NCI-H1436 (cell line): ENCODE data around the gene XRN1.
"Not testable (repeated sequence)": the region's sequence is repeated elsewhere in the genome, so short reads cannot be mapped to it uniquely, and the experiment has no call there.

Experiments
- DNase-seq: peaks from one replicate; lab custom pipeline; 2025; lab: John Stamatoyannopoulos, UW

Gene XRN1

DNA sequence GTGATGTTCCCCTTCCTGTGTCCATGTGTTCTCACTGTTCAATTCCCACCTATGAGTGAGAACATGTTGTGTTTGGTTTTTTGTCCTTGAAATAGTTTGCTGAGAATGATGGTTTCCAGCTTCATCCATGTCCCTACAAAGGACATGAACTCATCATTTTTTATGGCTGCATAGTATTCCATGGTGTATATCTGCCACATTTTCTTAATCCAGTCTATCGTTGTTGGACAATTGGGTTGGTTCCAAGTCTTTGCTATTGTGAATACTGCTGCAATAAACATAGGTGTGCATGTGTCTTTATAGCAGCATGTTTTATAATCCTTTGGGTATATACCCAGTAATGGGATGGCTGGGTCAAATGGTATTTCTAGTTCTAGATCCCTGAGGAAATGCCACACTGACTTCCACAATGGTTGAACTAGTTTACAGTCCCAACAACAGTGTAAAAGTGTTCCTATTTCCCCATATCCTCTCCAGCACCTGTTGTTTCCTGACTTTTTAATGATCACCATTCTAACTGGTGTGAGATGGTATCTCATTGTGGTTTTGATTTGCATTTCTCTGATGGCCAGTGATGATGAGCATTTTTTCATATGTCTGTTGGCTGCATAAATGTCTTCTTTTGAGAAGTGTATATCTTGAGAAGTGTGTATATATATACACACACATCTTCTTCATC lies 123.4 kb downstream of the XRN1 start:
- not testable (repeated sequence) for DNase-seq

DNA sequence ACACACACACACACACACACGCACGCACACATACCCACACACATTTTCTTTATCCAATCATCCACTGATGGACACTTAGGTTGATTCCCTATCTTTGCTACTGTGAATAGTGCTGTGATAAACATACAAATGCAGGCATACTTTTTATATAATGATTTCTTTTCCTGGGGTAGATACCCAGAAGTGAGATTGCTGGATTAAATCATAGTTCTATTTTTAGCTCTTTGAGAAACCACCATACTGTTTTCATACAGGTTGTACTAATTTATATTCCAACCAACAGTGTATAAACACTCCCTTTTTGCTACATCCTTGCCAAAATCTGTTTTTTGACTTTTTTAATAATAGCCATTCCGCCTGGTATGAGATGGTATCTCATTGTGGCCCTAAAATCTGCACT lies 127.9 kb downstream of the XRN1 start:
- DNase-seq, result no peak

DNA sequence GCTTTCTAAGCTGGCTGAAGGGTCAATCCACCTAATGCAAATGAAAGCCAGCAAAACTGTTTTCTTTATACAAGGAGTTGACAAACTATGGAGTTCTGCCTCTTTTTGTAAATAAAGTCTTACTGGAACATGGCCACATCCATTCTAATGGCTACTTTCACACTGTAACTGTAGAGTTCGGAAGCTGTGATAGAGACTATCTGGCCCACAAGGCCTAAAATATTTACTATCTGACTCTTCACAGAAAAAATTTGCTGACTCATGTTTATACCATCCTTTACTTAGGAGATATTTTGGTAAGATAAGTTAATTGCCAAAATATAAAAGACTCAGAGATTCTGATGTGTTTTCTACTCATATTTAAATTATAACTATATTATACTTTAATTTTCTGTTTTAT lies 128.7 kb downstream of the XRN1 start:
- no peak for DNase-seq

DNA sequence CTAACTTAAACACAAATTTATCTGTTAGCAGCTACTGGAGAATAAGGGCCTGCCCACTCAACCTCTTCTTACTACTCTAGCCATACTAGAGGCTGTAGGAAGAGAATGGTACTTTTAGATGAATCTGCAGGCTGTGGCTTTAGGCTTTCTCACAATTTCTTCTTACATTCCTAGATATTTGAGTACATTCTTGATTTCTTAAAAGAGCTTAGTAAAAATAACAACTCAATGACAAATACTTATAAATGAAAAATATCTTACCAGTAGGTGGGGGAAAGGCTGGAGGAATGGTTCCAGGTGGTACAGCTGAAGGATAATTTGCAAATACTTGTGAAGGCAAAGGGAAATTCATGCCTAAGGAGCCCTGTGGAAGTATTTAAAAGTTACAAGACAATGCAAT lies 129.5 kb downstream of the XRN1 start:
- DNase-seq, result no peak

DNA sequence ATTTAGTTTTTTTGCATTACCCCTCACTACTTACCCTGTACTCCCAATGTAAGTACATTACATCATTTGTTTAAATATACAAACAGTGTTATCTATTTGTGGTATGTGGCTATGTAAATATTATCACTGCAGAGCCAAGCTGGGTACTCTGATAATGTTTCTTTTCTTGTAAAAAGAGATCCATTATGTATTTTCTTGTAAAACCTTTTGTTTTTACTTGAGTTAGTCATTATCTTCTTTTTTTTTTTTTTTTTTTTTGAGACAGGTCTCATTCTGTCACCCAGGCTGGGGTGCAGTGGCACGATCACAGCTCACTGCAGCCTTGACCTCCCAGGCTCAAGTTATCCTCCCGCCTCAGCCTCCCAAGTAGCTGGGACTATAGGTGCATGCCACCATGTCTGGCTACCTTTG lies 131.9 kb downstream of the XRN1 start:
- DNase-seq, result not testable (repeated sequence)

DNA sequence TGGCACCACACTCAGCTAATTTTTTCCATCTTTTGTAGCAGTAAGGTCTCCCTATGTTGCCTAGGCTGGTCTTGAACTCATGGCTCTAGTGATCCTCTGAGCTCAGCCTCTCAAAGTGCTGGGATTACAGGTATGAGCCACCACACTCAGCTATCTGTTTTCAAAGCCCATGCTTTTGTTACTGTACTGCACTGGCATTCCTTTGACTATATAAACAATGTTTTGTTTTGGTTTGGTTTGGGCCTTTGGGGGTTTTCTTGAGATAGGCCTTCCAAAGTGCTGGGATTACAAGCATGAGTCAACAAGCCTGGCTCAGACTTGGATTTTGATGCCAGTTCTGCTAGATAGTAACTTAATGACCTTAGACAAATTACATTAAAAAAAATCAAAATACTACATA lies 132.8 kb downstream of the XRN1 start:
- no peak for DNase-seq

DNA sequence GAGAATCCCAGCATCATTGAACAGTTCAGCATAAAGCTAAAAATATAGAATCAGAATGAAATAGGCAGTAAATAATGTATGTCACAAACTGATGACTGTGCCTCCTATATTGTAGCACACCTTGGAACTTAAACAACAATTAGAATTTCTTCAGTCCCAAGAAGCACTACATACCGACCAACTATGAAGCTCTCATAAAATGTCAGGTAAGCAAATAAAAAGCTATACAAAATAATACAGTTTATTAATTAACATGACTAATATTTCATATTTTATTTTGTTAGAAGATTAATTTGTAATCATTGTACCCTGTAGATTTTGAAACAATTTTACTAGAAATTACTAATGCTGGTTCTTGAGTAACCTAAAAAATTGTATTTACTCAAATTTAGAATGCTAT lies 137.4 kb downstream of the XRN1 start:
- no peak for DNase-seq

DNA sequence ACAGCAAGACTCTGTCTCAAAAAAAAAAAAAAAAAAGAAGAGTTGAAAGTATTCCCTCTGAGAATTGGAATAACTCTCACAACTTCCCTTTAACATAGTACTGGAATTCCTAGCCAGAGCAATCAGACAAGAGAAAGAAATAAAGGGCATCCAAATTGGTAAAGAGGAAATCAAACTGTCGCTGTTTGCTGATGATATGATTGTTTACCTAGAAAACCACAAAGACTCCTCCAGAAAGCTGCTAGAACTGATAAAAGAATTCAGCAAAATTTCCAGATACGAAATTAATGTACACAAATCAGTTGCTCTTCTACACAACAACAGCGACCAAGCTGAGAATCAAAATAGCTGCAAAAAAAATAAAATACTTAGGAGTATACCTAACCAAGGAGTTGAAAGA lies 145.0 kb downstream of the XRN1 start:
- not testable (repeated sequence) for DNase-seq

DNA sequence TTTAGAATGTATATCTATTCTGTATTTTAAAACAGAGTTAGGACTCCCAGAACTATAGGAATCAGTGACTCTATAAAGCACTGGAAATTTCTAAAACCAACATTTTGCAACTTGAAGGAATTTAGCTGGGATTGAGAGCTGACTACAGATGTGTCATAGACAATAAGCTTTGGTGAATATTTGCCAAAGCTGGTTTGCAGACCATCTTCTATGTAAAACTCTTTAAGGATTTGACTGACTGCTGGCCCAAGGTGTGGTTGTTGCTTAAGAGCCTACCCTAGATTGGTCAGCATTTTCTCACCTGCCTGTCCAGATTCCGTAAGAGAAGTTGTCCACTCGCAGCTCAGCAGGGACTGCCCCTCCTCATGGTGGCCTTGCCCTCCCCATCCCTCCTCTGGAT lies 149.2 kb downstream of the XRN1 start:
- DNase-seq, result no peak

DNA sequence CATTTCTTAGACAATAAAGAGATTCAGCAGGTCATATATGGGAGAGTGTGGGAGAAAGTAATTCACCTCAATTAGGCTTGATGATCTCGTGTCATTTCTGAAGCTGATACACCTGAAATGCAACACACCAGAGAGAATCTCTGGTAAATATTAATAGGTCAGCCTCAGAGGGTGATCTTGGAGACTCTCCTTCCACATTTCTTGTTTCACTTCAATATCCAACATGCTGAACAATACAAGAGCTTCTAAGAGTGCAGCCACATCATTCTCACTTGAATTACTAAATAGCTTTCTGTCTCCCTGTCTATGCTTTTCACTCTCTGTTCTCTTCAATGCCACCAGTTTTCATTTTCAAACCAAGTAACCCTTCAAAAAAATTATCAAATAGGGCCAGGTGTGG lies 151.3 kb downstream of the XRN1 start:
- no peak for DNase-seq

DNA sequence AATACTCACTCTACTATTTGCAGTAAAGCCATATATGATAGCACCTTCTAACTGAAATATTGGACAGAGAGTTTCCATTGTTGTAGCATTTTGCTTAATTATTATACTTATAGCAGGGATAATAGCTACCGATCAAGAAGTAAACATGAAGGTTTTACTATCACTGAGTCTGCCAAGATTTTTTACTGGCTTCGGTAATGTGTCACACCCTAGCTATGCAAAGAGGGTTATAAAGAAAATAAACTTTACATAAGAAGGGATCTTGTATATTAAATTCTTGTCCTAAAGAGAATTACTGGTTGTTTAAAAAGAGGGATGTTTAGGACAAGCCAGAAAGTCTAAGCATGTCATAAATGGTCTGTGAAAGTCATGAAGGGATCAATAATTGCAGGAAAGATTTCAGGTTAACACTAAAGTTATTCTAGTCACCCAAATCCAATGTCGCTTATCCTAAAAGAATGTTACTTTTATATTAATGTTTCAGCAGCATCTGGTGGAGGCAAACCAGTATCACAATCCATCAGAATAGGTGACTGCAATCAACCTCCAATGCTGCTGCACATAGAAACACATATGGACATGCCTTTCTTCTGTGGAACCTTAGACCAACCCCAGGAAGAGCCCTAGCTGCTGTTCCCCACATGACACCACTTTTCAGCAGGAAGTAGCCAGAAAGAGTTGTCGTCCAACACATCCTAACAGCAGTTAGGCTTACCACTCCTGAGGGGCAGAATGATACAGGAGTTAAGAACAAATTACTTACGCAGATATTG lies 159.8 kb downstream of the XRN1 start:
- no peak for DNase-seq

DNA sequence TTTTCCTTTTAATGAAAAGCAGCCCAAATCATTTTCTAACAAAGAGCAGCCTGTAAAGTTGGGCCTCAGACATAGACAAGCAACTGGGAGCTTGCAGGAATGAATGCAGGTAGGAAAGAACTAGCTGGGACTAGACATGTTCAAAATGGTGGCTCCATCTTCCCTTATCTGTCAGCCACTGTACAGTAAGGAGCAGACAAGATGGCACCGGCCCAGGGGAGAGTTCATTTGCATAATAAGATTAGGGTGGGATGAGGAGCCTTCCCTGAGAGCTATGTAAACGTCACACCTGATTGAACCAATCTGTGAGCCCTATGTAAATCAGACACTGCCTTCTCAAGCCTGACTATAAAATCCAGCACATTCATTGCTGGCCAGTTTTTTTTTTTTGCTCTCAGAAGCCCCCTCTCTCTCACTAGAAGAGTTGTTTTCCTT lies 162.7 kb downstream of the XRN1 start:
- DNase-seq, result peak; percentile 6

DNA sequence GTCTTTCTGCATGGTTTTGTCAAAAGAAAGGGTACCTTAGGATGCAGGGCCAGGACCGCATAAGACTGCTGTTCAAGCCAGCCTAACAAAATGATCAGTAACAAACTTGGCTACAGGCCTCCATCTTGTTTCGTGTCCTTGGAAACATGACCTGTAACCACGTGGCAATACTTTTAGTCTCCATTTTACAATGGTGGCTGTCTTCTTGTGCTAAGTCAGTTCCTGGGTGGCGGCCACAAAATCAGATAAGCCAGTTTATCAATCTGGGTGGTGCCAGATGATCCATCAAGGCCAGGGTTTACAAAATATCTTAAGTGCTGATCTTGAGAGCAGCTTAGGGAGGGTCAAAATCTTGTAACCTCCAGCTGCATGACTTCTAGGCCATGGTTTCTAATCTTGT lies 165.3 kb downstream of the XRN1 start:
- DNase-seq, result no peak

DNA sequence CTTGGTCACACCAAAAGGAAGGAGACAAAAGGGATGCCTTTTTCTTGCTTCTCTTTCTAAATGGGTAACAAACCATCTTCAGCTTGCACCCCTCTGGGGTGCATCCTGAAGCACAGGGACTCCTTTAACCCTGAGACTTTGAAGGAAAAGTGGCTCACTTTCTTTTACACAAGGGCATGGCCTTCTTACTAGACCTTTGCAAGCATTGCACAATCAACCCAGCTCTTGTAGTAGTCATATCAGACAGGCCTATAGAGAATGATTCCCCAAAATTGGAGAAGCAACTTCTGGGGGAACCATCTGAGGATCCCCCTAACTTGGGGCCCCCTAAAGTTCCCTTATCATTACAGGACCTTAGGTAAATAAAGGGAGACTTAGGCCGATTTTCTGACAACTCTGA lies 166.4 kb downstream of the XRN1 start:
- DNase-seq, result no peak

DNA sequence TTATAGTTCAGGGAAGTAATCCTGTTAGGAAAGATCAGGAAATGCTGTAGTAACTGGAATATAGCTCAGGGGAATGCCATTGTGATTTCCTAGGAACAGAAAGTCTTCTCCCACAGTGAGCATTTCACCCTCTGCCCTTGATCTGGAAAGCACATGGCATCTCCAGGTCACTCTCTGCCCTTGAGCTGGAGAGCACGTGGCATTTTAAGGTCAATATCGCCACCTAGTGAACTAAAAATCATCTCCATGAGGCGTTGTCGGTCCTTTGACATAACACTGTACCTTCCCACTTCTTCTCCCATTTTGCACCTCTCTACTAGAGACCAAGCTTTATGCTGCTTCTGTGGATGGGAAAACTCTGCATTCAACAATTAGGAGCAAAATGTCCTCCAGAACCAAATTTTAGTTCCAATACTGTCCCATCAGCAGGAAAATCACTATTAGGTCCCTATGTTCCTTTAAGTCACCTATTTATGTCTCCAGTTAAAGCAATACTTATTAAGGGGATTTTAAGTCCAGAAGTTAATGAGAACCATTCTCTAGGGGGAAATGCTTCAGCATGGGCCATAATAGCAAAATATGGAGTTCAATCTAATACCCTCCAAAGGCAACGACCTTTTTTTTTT lies 167.8 kb downstream of the XRN1 start:
- DNase-seq, result peak; percentile 63

DNA sequence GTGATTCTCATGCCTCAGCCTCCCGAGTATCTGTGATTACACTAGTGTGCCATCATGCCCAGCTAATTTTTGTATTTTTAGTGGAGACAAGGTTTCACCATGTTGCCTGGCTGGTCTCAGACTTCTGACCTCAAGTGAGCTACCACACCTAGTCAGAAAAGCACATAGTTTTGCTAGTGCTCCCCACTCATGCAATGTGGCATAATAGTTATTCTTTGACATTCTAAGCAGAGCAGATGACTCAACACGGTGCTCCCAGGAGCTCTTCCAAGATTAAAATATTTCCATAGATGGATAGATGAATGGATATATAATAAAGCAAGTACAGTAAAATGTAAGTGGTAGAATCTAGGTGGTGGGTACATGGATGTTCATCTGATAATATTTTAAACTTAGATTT lies 169.4 kb downstream of the XRN1 start:
- no peak for DNase-seq

DNA sequence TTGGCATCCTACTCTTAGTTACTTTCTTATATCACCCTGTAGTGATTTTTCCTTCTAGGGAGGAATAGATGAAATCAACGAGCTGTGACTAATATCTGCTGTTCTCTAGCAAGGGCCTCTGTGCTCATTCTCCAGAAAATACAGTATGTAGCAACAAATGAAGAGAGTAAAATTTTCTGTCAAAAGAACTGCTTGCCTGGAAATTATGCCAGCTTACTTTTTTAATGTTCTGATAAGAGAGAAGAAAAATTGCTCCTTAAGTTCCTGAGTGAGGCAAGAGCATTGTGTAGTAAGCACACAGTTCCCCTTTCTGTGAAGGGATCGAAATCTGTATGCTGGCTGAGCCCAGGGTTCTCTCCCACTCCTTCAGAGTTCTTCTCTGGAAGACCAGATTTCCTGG lies 171.1 kb downstream of the XRN1 start:
- no peak for DNase-seq

DNA sequence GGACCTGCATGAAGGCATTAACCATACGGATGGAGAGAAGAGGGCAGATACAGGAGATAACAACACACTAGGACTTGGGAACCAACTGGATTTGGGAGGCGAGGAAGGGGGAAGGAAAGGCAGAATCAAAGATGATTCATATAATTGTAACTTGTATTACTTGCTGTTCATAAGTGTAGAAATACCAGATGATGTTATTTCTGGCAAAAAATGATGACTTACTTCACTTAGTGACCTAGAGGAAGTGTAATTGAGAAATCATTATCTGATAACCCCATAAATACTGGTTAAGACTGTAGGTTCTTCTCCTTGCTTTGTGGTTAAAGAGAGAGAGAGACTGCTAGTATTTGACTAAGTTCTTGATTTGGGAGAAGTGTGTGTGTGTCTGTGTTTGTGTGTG lies 172.0 kb downstream of the XRN1 start:
- DNase-seq, result no peak

DNA sequence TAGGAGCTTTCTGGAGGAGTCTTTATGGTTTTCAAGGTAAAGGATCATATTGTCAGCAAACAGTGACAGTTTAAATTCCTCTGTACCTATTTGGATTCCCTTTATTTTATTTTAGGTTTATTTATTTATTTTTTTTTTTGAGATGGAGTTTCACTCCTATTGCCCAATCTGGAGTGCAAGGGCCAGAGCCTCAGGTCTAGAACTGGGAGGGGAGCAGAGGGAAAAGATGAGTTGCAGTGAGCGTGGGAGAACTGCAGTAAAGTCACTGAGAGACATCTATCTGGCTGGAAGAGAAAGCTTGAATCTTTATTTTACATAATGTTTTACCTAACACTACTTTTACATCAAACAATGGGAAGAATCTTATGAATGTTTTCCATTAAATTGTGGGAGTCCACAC lies 172.9 kb downstream of the XRN1 start:
- DNase-seq, result no peak

DNA sequence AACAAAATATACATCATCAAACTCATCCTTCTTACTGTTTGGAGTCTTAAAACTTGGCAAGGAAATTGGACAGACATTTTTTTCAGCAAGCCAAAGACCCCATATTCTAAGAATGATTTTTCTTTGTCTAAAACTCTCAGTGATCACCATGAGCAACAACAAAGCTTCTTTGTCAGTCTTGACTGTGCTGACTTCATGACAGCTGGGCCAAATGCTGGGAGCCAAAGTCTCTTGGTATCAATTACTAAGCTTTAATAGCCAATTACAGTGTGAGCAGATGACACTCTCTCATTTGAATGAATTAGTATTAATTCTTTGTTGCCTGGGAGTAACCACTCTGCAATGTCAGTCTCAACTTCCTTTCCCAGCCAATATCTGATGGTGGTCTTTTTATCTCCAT lies 174.3 kb downstream of the XRN1 start:
- no peak for DNase-seq

DNA sequence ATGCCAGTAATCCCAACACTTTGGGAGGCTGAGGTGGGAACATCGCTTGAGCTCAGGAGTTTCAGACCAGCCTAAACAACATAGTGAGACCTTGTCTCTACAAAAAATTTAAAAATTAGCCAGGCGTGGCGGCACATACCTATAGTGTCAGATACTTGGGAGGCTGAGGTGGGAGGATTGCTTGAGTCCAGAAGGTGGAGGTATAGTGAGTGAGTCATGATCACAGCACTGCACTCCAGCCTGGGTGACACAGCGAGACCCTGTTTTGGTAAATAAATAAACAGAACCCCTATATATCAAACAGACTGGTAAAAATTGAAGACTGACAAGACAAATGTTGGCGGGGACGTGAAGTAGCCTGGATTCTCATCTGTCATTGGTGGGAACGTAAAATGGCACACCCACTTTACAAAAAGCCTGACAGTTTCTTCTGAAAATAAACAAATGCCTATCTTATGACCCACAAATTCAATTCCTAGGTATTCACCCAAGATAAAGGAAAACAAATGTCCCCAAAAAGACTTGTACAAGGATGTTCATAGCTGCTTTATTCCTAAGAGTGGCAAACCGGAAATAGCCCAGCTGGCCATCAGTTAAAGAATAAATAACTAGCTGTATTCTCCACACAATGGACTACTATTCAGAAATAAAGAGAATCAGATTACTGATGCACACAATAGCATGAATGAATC lies 175.5 kb downstream of the XRN1 start:
- DNase-seq, result no peak

DNA sequence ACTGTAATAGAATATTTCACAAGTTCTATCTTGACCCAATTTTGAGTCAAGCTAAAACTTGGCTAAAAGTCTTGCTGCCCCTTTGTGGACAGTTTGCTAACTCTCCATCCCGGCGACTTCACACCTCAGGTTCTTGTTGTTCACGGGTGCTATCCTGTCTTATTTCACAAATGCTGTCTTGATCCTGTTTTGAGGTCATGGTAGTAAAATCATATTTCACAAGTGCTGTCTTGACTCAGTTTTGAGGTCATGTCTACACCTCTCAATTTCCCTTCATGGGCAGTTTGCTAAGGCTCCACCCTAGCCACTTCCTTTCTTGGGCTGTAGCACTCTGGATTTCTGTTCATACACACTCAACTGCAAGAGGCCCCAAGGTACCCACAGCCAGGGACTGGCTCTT lies 177.4 kb downstream of the XRN1 start:
- no peak for DNase-seq

DNA sequence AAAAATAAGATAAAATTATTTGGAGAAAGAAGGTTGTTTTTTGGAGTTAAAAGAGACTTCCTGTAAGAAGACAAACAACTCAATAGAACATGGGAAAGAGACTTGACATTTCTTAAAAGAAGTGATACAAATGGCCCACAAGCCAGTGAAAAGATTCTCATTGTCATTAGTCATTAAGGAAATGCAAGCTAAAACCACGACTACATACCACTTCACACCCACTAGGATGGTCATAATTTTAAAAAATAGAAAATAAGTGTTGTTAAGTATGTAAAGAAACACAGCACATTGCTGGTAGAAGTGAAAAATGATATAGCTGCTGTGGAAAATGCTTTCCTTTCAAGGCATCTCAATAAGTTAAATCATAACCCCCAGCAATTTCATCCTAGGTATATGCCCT lies 178.1 kb downstream of the XRN1 start:
- no peak for DNase-seq
